ENCODE results near the gene SMIM5. TPM values are rescaled to one million over a fixed set of nuclear protein-coding genes. Genes with fewer than 3 reads are reported as not detected.
A peak's percentile ranks its signal among the peaks of the same experiment; 100 is the strongest.

SMIM5 gene
- total and polyA plus RNA-seq, 2 of the 13 experiments (the other 11 are each of a cell fraction or from before 2014, with no cell fraction given): not detected

DNA sequence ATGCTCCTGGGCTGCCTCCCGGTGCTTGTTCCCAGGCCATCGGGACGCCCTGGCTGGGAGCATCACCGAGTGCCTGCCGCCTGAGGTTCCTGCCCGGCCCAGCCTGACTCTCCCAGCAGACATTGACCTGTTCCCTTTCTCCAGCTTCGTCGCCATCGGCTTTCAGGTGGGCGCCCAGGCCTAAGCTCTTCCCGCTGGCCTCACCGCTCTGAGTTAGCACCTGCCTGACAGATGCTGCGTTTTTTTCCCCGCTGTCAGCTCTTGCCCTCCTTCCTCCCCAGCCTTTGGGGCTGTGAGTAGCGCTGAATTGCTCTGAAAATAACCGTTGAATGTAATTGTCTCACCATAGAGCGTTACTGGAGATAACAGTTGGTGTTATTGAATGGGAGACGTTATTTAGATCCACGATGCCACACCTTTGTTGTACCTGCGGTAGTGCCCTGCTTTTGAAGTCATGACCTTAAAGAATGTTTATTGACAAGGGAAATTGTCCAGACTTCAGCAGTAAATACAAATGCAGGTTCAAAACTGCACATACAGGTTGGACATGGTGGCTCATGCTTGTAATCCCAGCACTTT is 21.3 kb upstream of the SMIM5 start:
- no peak overlapping the region for H3K9ac ChIP-seq (ENCODE audit: insufficient read depth, low read depth, low read length)
- 59% methylated on average over 20 of the region's 20 CpGs for WGBS (ENCODE audit: low lambda C conversion rate)
- H3K27ac ChIP-seq (ENCODE audit: extremely low read length, insufficient read depth, low read length): no peak overlapping the region
- H3K9me3 ChIP-seq (ENCODE audit: low read length): no peaks in the 10 kb centered on the region
- no TSS peak for BruUV-seq (replicated peaks)
- intact Hi-C loops (cut with micrococcal nuclease; ENCODE audit: unreplicated experiment): loop anchor here (5.0 kb wide), 1 partner anchor 140 kb away; no protein-coding TSS in a partner anchor
- CTCF ChIA-PET (ENCODE audit: low intra/inter-chr PET ratio, low total read pairs): no interaction called here
- POLR2A ChIA-PET: interaction anchor here (0.7 to 3.3 kb wide), 11 partner anchors 9 to 532 kb away, joined by 3 to 40 read pairs (median 6); partner anchors contain the start of genes ITGB4, SMIM5 and TMEM94
- H2AFZ ChIP-seq (ENCODE audit: low read length): no peak overlapping the region
- H3K4me1 ChIP-seq (ENCODE audit: insufficient read depth, low read length): peaks cover 49% of the 10 kb centered on the region
- no peaks in the 10 kb centered on the region; a peak in 1 of 5 replicates for H3K27me3 ChIP-seq (ENCODE audit: control insufficient read depth in 1 of 2, insufficient read depth in 2 of 2, low read length in 2 of 2)
- no peak for TF ChIP-seq CERS6 (CRISPR knock-in tag; IDR thresholded peaks at IDR 0.05)
- H3K79me2 ChIP-seq (ENCODE audit: insufficient read depth, low read length): no peaks in the 10 kb centered on the region
- no peaks in the 10 kb centered on the region for H3K36me3 ChIP-seq (replicated peaks in 1 of 2; ENCODE audit: control insufficient read depth in 1 of 2, insufficient read depth in 2 of 2, low read length in 2 of 2)
- no peak overlapping the region for H3K4me2 ChIP-seq (ENCODE audit: low read depth, low read length)
- in situ Hi-C loops (cut with HindIII; ENCODE audit: extremely low pct_ligation_motif_present, low pct_unique_long_range_greater_than_20kb): loop anchor here (10.0 kb wide), 1 partner anchor 143 kb away; no protein-coding TSS in a partner anchor
- DNase-seq (ENCODE audit: low spot score) (no peak), FAIRE-seq (no peak), ATAC-seq (no peak)
- H4K20me1 ChIP-seq (ENCODE audit: insufficient read depth, low read length): no peaks in the 10 kb centered on the region
- H3K4me3 ChIP-seq (replicated peaks in 1 of 3; ENCODE audit: insufficient read depth in 1 of 3, low read depth in 2 of 3, low read length in 3 of 3): no peak overlapping the region

GRCh38 chr17:75612906-75613626 is 20.2 kb upstream of the SMIM5 start:
- Histone ChIP-seq H2AFZ (ENCODE audit: low read length) (no peak overlapping the region), H3K4me2 (ENCODE audit: low read depth, low read length) (no peak overlapping the region), H3K79me2 (ENCODE audit: insufficient read depth, low read length) (no peaks in the 10 kb centered on the region), H3K9me3 (ENCODE audit: low read length) (no peaks in the 10 kb centered on the region), H3K27me3 (ENCODE audit: control insufficient read depth in 1 of 2, insufficient read depth in 2 of 2, low read length in 2 of 2) (no peaks in the 10 kb centered on the region; a peak in 1 of 5 replicates), H3K4me3 (replicated peaks in 1 of 3; ENCODE audit: insufficient read depth in 1 of 3, low read depth in 2 of 3, low read length in 3 of 3) (no peak overlapping the region), H4K20me1 (ENCODE audit: insufficient read depth, low read length) (no peaks in the 10 kb centered on the region), H3K9ac (ENCODE audit: insufficient read depth, low read depth, low read length) (no peak overlapping the region), H3K36me3 (replicated peaks in 1 of 2; ENCODE audit: control insufficient read depth in 1 of 2, insufficient read depth in 2 of 2, low read length in 2 of 2) (no peaks in the 10 kb centered on the region), H3K4me1 (ENCODE audit: insufficient read depth, low read length) (peaks cover 46% of the 10 kb centered on the region), H3K27ac (ENCODE audit: extremely low read length, insufficient read depth, low read length) (no peak overlapping the region)
- WGBS (ENCODE audit: low lambda C conversion rate): 88% methylated on average over 5 of the region's 27 CpGs
- in situ Hi-C loops (cut with HindIII; ENCODE audit: extremely low pct_ligation_motif_present, low pct_unique_long_range_greater_than_20kb): loop anchor here (10.0 kb wide), 1 partner anchor 142 kb away; no protein-coding TSS in a partner anchor
- no peak for ATAC-seq
- ChIA-PET POLR2A (interaction anchor here (1.4 to 1.8 kb wide), 3 partner anchors 11 to 167 kb away, joined by 3 to 5 read pairs (median 4); no protein-coding TSS in a partner anchor), CTCF (ENCODE audit: low intra/inter-chr PET ratio, low total read pairs) (no interaction called here)
- DNase-seq (ENCODE audit: low spot score): no peak
- no peak for FAIRE-seq
- intact Hi-C loops (cut with micrococcal nuclease; ENCODE audit: unreplicated experiment): loop anchor here (5.0 kb wide), 1 partner anchor 139 kb away; no protein-coding TSS in a partner anchor
- BruUV-seq (replicated peaks): no TSS peak
- TF ChIP-seq ZHX2 (IDR thresholded peaks at IDR 0.05; ENCODE audit: low read depth): no peak
- no peak for TF ChIP-seq ZHX2 (CRISPR knock-in tag; IDR thresholded peaks at IDR 0.05; ENCODE audit: borderline replicate concordance)
- no peak for TF ChIP-seq CCAR2 (optimal IDR thresholded peaks at IDR 0.05; ENCODE audit: low read depth, low read length)
- TF ChIP-seq IRF2 (CRISPR knock-in tag; IDR thresholded peaks at IDR 0.05): no peak
- TF ChIP-seq ZNF768 (CRISPR knock-in tag; IDR thresholded peaks at IDR 0.05): peak; percentile 8; the same call in 1 of the 2 replicates
- TF ChIP-seq FOXK2 (IDR thresholded peaks at IDR 0.05): no peak

All from HepG2 (cell line).